CD14-positive monocyte (primary cell): Measurements from ENCODE around the gene DNAJA2. TPM values are rescaled to one million over a fixed set of nuclear protein-coding genes. Genes with fewer than 3 reads are reported as not detected.

Experiments
- DNase-seq, 3 donors: peaks; one replicate each; pipeline ENCODE4 v3.0.0-alpha.2; 2011 to 2022
- H2AFZ ChIP-seq: 2 replicates; pipeline ENCODE4 v1.6.0; 2012; ENCODE audit warnings: mild to moderate bottlenecking, low read depth, low read length, inconsistent platforms; ENCODE audit not compliant: insufficient read depth, poor library complexity, severe bottlenecking
- H3K27ac ChIP-seq, 2 donors: 1 replicate in 1 of 2; 2 replicates in 1 of 2; pipeline ENCODE4 v1.5.1; 2012 to 2013; ENCODE audit warnings: low read length in 2 of 2, control low read depth in 1 of 2, inconsistent platforms in 1 of 2, low read depth in 1 of 2, mild to moderate bottlenecking in 1 of 2
- H3K27me3 ChIP-seq, 2 donors: one replicate each; pipeline versions ENCODE4 v1.6.0 to v1.6.1; 2011 to 2013; ENCODE audit warnings: low read length in 2 of 2; ENCODE audit not compliant: control insufficient read depth in 2 of 2, insufficient read depth in 2 of 2
- H3K36me3 ChIP-seq, 2 donors: replicated peaks in 1 of 2; 1 replicate in 1 of 2; 2 replicates in 1 of 2; pipeline versions ENCODE4 v1.5.1 to v1.6.1; 2012 to 2013; ENCODE audit warnings: low read length in 2 of 2, control low read depth in 1 of 2, inconsistent platforms in 1 of 2, mild to moderate bottlenecking in 1 of 2; ENCODE audit not compliant: insufficient read depth in 2 of 2, control insufficient read depth in 1 of 2
- H3K4me1 ChIP-seq, 2 donors: 1 replicate in 1 of 2; 2 replicates in 1 of 2; pipeline versions ENCODE4 v1.5.1 to v1.6.1; 2012 to 2013; ENCODE audit warnings: low read length in 2 of 2, control low read depth in 1 of 2, inconsistent platforms in 1 of 2, mild to moderate bottlenecking in 1 of 2, moderate library complexity in 1 of 2; ENCODE audit not compliant: insufficient read depth in 2 of 2, control insufficient read depth in 1 of 2
- H3K4me2 ChIP-seq: replicated peaks from 2 replicates; pipeline ENCODE3; 2012; ENCODE audit warnings: low read length, moderate library complexity, mild to moderate bottlenecking; ENCODE audit not compliant: poor library complexity, severe bottlenecking; ENCODE audit errors: extremely low read depth
- H3K4me3 ChIP-seq, 3 experiments: fragments of 200-600 bp in 1 of 3; sonication (generic) in 1 of 3; replicated peaks in 1 of 3; 1 replicate in 2 of 3; 2 replicates in 1 of 3; pipeline ENCODE4 v1.5.1; 2011 to 2013; ENCODE audit warnings: low read length in 3 of 3, mild to moderate bottlenecking in 3 of 3, control low read depth in 2 of 3, low read depth in 2 of 3, inconsistent platforms in 1 of 3, moderate library complexity in 1 of 3
- H3K79me2 ChIP-seq: 2 replicates; pipeline ENCODE4 v1.6.0; 2012; ENCODE audit warnings: mild to moderate bottlenecking, control low read depth, inconsistent platforms, low read length, moderate library complexity; ENCODE audit not compliant: insufficient read depth
- H3K9ac ChIP-seq: 2 replicates; pipeline ENCODE4 v1.6.0; 2017; ENCODE audit warnings: low read length, mild to moderate bottlenecking; ENCODE audit not compliant: insufficient read depth, poor library complexity, severe bottlenecking
- H3K9me3 ChIP-seq, 2 donors: replicated peaks in 1 of 2; 1 replicate in 1 of 2; 2 replicates in 1 of 2; pipeline versions ENCODE4 v1.5.1 to v1.6.1; 2012 to 2013; ENCODE audit warnings: low read length in 2 of 2, control low read depth in 1 of 2; ENCODE audit not compliant: control insufficient read depth in 1 of 2, insufficient read depth in 1 of 2
- H4K20me1 ChIP-seq: 2 replicates; pipeline ENCODE4 v1.6.0; 2012; ENCODE audit warnings: mild to moderate bottlenecking, low read length, control low read depth, moderate library complexity; ENCODE audit not compliant: insufficient read depth
- H3K27ac Mint-ChIP-seq, 7 donors: one replicate each; pipeline ENCODE4 v1.8.0; 2020; ENCODE audit warnings: mild to moderate bottlenecking in 7 of 7, mixed read lengths in 7 of 7, moderate library complexity in 6 of 7, inconsistent platforms in 2 of 7
- H3K27me3 Mint-ChIP-seq, 3 donors: one replicate each; pipeline ENCODE4 v1.8.0; 2021 to 2022; ENCODE audit warnings: low read depth in 3 of 3, mild to moderate bottlenecking in 3 of 3, mixed read lengths in 3 of 3, moderate library complexity in 3 of 3, inconsistent platforms in 1 of 3
- H3K36me3 Mint-ChIP-seq, 2 donors: one replicate each; pipeline ENCODE4 v1.8.0; 2020; ENCODE audit warnings: mixed read lengths in 2 of 2, inconsistent platforms in 1 of 2, mild to moderate bottlenecking in 1 of 2
- H3K4me1 Mint-ChIP-seq: one replicate; pipeline ENCODE4 v1.8.0; 2020; ENCODE audit warnings: mild to moderate bottlenecking, mixed read lengths
- H3K4me3 Mint-ChIP-seq, 2 donors: one replicate each; pipeline ENCODE4 v1.8.0; 2020; ENCODE audit warnings: mild to moderate bottlenecking in 2 of 2, mixed read lengths in 2 of 2, moderate library complexity in 1 of 2
- H3K9me3 Mint-ChIP-seq, 7 donors: one replicate each; pipeline ENCODE4 v1.8.0; 2020 to 2022; ENCODE audit warnings: mixed read lengths in 7 of 7, mild to moderate bottlenecking in 6 of 7, moderate library complexity in 6 of 7, inconsistent platforms in 2 of 7
- CTCF ChIP-seq: fragments of 200-600 bp; IDR thresholded peaks from one replicate; pipeline ENCODE4 v1.8.0; 2022; ENCODE audit warnings: antibody characterized with exemption, mild to moderate bottlenecking
- WGBS: methylation state at CpG from one replicate; pipeline ENCODE4 v1.1.5; 2013; ENCODE audit warnings: missing lambda C conversion rate; ENCODE audit not compliant: insufficient coverage; 5-methylcytosine and 5-hydroxymethylcytosine counted together
- intact Hi-C, 2 donors: fragments of 100-400 bp; cut with micrococcal nuclease; formaldehyde crosslinking; loops; one replicate each; pipeline versions ENCODE4 v1.15.0 to v1.15.1; 2023
- polyA plus RNA-seq, 3 donors: library from polyadenylated mRNA; depleted of rRNA in 1 of 3; unstranded in 2 of 3; stranded (reverse) in 1 of 3; fragments of 300-500 nt in 2 of 3; fragments of >200 nt in 1 of 3; fragmentation: Illumina TruSeq in 2 of 3; gene quantifications; 1 replicate in 2 of 3; 2 replicates in 1 of 3; pipeline ENCODE4 v1.2.3, GENCODE V29; 2012 to 2021

The DNAJA2 gene
- polyA plus RNA-seq, 3 donors: 14.4 to 63.4 (median 62.9) TPM

- no peak for DNase-seq
- intact Hi-C loops: no loop called here
- no peak overlapping the region for H3K4me3 Mint-ChIP-seq
- no peak for TF ChIP-seq CTCF
- H3K27ac ChIP-seq: no peak overlapping the region
- no peak overlapping the region for H3K4me3 ChIP-seq
- no peak overlapping the region for H3K9ac ChIP-seq
- no peaks in the 10 kb centered on the region for H3K9me3 Mint-ChIP-seq
- peaks cover 33 to 52% of the 10 kb centered on the region in 2 donors for H3K36me3 Mint-ChIP-seq
- peak overlapping the region in 1 of 7 donors; percentile 31 for H3K27ac Mint-ChIP-seq
- peaks cover 0 to 6% of the 10 kb centered on the region in 2 donors for H3K4me1 ChIP-seq
- no peak overlapping the region for H3K4me2 ChIP-seq
- no peaks in the 10 kb centered on the region for H3K27me3 Mint-ChIP-seq
- no peaks in the 10 kb centered on the region for H3K9me3 ChIP-seq
- H4K20me1 ChIP-seq: no peaks in the 10 kb centered on the region
- H3K36me3 ChIP-seq: peaks cover 14 to 46% of the 10 kb centered on the region in 2 donors
- no peaks in the 10 kb centered on the region for H3K27me3 ChIP-seq
- no peaks in the 10 kb centered on the region for H3K79me2 ChIP-seq
- H2AFZ ChIP-seq: no peak overlapping the region
- 94% methylated on average over 7 of the region's 13 CpGs for WGBS
- peaks cover 4% of the 10 kb centered on the region for H3K4me1 Mint-ChIP-seq
Measured at GRCh38 chr16:46926470-46927225, 46.8 kb downstream of the DNAJA2 start.

GRCh38 chr16:46924402-46924801 lies 49.1 kb downstream of the DNAJA2 start:
- peak overlapping the region in 1 of 7 donors; percentile 74 for H3K27ac Mint-ChIP-seq
- Histone ChIP-seq H3K4me3 (no peak overlapping the region), H3K36me3 (peaks cover 14 to 46% of the 10 kb centered on the region in 2 donors), H2AFZ (no peak overlapping the region), H3K27ac (no peak overlapping the region), H3K9me3 (no peaks in the 10 kb centered on the region), H4K20me1 (no peaks in the 10 kb centered on the region), H3K9ac (no peak overlapping the region), H3K27me3 (no peaks in the 10 kb centered on the region), H3K4me2 (no peak overlapping the region), H3K4me1 (no peaks in the 10 kb centered on the region), H3K79me2 (no peaks in the 10 kb centered on the region)
- intact Hi-C loops: no loop called here
- H3K4me3 Mint-ChIP-seq: no peak overlapping the region
- DNase-seq: no peak
- TF ChIP-seq CTCF: no peak
- peaks cover 9% of the 10 kb centered on the region for H3K4me1 Mint-ChIP-seq
- no peaks in the 10 kb centered on the region for H3K27me3 Mint-ChIP-seq
- H3K36me3 Mint-ChIP-seq: peaks cover 37 to 52% of the 10 kb centered on the region in 2 donors
- WGBS: 94% methylated on average over 6 of the region's 6 CpGs
- H3K9me3 Mint-ChIP-seq: no peaks in the 10 kb centered on the region
